WTC11 (cell line): Measurements from ENCODE around the gene ANKS6. TPM values are rescaled to one million over a fixed set of nuclear protein-coding genes. Genes with fewer than 3 reads are reported as not detected.

ENCODE experiments used
- ATAC-seq: fragments of 200-7000 bp; cut with Tn5 transposase; 2 replicates; pipeline ENCODE4 v1.10.0; 2021; ENCODE audit warnings: mild to moderate bottlenecking, moderate library complexity
- CTCF ChIA-PET: fragments of 300-600 bp; sonication (Branson Sonifier 250); formaldehyde crosslinking; loops from one replicate; lab custom pipeline; 2021; ENCODE audit warnings: antibody characterized with exemption; lab: Charles Lee
- POLR2A ChIA-PET: fragments of 350-600 bp; sonication (Branson Sonifier 250); formaldehyde crosslinking; loops from one replicate; lab custom pipeline; 2021; ENCODE audit warnings: antibody characterized with exemption; lab: Charles Lee
- DNase-seq: peaks from one replicate; pipeline ENCODE4 v3.0.0; 2021; ENCODE audit warnings: low spot score
- H3K27ac Mint-ChIP-seq: 2 replicates; pipeline ENCODE4 v1.8.0; 2021; ENCODE audit warnings: mixed read lengths
- H3K27me3 Mint-ChIP-seq: 2 replicates; pipeline ENCODE4 v1.8.0; 2021; ENCODE audit warnings: low read depth, mild to moderate bottlenecking, moderate library complexity, mixed read lengths
- H3K36me3 Mint-ChIP-seq: 2 replicates; pipeline ENCODE4 v1.8.0; 2021; ENCODE audit warnings: mixed read lengths
- H3K4me1 Mint-ChIP-seq: 2 replicates; pipeline ENCODE4 v1.8.0; 2022; ENCODE audit warnings: mixed read lengths
- H3K4me3 Mint-ChIP-seq: 2 replicates; pipeline ENCODE4 v1.8.0; 2021; ENCODE audit warnings: mild to moderate bottlenecking, moderate library complexity, mixed read lengths
- H3K9me3 Mint-ChIP-seq: 2 replicates; pipeline ENCODE4 v1.8.0; 2021; ENCODE audit warnings: mixed read lengths
- AFF4 ChIP-seq: sonication (generic); formaldehyde crosslinking; IDR thresholded peaks from 2 replicates; pipeline ENCODE4 v1.8.1; 2023; ENCODE audit warnings: mild to moderate bottlenecking, missing genetic modification reagents, borderline replicate concordance
- AR ChIP-seq: fragments of 250-450 bp; sonication (Bioruptor Pico); IDR thresholded peaks from 2 replicates; pipeline ENCODE4 v1.9.0; 2021; ENCODE audit warnings: mild to moderate bottlenecking
- ATF2 ChIP-seq: sonication (generic); formaldehyde crosslinking; IDR thresholded peaks from 2 replicates; pipeline ENCODE4 v1.8.1; 2022; ENCODE audit warnings: low read depth, missing genetic modification reagents, borderline replicate concordance
- E2F5 ChIP-seq: sonication (generic); formaldehyde crosslinking; IDR thresholded peaks from 2 replicates; pipeline ENCODE4 v1.8.1; 2022; ENCODE audit warnings: mild to moderate bottlenecking, moderate library complexity, missing genetic modification reagents
- EMX1 ChIP-seq: fragments of 250-450 bp; sonication (Bioruptor Pico); IDR thresholded peaks from 2 replicates; pipeline ENCODE4 v1.8.0; 2021; ENCODE audit warnings: mild to moderate bottlenecking
- ETV6 ChIP-seq: sonication (generic); formaldehyde crosslinking; IDR thresholded peaks from 2 replicates; pipeline ENCODE4 v1.8.1; 2022; ENCODE audit warnings: mild to moderate bottlenecking, missing genetic modification reagents
- FOXJ3 ChIP-seq: sonication (generic); formaldehyde crosslinking; IDR thresholded peaks from 2 replicates; pipeline ENCODE4 v1.9.0; 2021; ENCODE audit warnings: missing genetic modification reagents, mild to moderate bottlenecking, borderline replicate concordance
- FOXP1 ChIP-seq: sonication (generic); formaldehyde crosslinking; IDR thresholded peaks from 2 replicates; pipeline ENCODE4 v1.8.0; 2022; ENCODE audit warnings: missing genetic modification reagents, mild to moderate bottlenecking, moderate library complexity, borderline replicate concordance
- GABPB1 ChIP-seq: sonication (generic); formaldehyde crosslinking; IDR thresholded peaks from 2 replicates; pipeline ENCODE4 v1.8.1; 2023; ENCODE audit warnings: mild to moderate bottlenecking, missing genetic modification reagents
- GRHL2 ChIP-seq: fragments of 250-450 bp; sonication (Bioruptor Pico); IDR thresholded peaks from 2 replicates; pipeline ENCODE4 v1.8.0; 2022; ENCODE audit warnings: mild to moderate bottlenecking, moderate library complexity; ENCODE audit not compliant: insufficient replicate concordance, severe bottlenecking
- HMGA2 ChIP-seq: fragments of 250-450 bp; sonication (Bioruptor Pico); IDR thresholded peaks from 2 replicates; pipeline ENCODE4 v1.4.0; 2021; ENCODE audit warnings: mild to moderate bottlenecking, moderate library complexity
- HMGXB4 ChIP-seq: sonication (generic); formaldehyde crosslinking; IDR thresholded peaks from 2 replicates; pipeline ENCODE4 v1.8.1; 2023; ENCODE audit warnings: mild to moderate bottlenecking, moderate library complexity, missing genetic modification reagents
- NFYB ChIP-seq: sonication (generic); formaldehyde crosslinking; conservative IDR thresholded peaks from 2 replicates; pipeline ENCODE4 v1.8.0; 2022; ENCODE audit warnings: low read depth, missing genetic modification reagents
- NR3C1 ChIP-seq: sonication (generic); formaldehyde crosslinking; conservative IDR thresholded peaks from 2 replicates; pipeline ENCODE4 v1.8.1; 2023; ENCODE audit warnings: low read depth, mild to moderate bottlenecking, missing genetic modification reagents
- SMAD3 ChIP-seq: sonication (generic); formaldehyde crosslinking; IDR thresholded peaks from 2 replicates; pipeline ENCODE4 v1.8.0; 2022; ENCODE audit warnings: missing genetic modification reagents, mild to moderate bottlenecking, borderline replicate concordance
- SP1 ChIP-seq: sonication (generic); formaldehyde crosslinking; conservative IDR thresholded peaks from 2 replicates; pipeline ENCODE4 v1.8.1; 2022; ENCODE audit warnings: missing genetic modification reagents
- ZNF416 ChIP-seq: fragments of 250-450 bp; sonication (Bioruptor Pico); IDR thresholded peaks from 2 replicates; pipeline ENCODE4 v1.9.0; 2021; ENCODE audit warnings: mild to moderate bottlenecking, inconsistent platforms
- ZNF423 ChIP-seq: fragments of 250-450 bp; sonication (Bioruptor Pico); IDR thresholded peaks from 2 replicates; pipeline ENCODE4 v2.1.2; 2022; ENCODE audit warnings: mild to moderate bottlenecking, moderate library complexity
- total RNA-seq: library from RNA; stranded (reverse); gene quantifications from 3 replicates; pipeline ENCODE4 v1.2.3, GENCODE V29; 2021

ANKS6 gene
- total RNA-seq, 1 experiment from 2014 or later, result 65.1 TPM

GRCh38 chr9:98698856-98699255, 97.5 kb downstream of the ANKS6 start:
- H3K27me3 Mint-ChIP-seq, result no peaks in the 10 kb centered on the region; the same call in none of the 2 replicates
- H3K9me3 Mint-ChIP-seq, result peaks cover 10% of the 10 kb centered on the region
- ChIA-PET CTCF (interaction anchor here (1.1 kb wide), 1 partner anchor 161 kb away, joined by 4 read pairs; no protein-coding TSS in a partner anchor), POLR2A (no interaction called here)
- no peak overlapping the region for H3K4me3 Mint-ChIP-seq
- H3K36me3 Mint-ChIP-seq, result no peaks in the 10 kb centered on the region
- H3K4me1 Mint-ChIP-seq, result no peaks in the 10 kb centered on the region
- TF ChIP-seq GABPB1 (CRISPR knock-in tag) (no peak), FOXP1 (CRISPR knock-in tag) (no peak), AFF4 (CRISPR knock-in tag) (no peak), HMGXB4 (no peak), NR3C1 (CRISPR knock-in tag) (no peak), ETV6 (CRISPR knock-in tag) (no peak), ZNF416 (no peak), EMX1 (CRISPR knock-in tag) (no peak), ATF2 (CRISPR knock-in tag) (no peak), FOXJ3 (CRISPR knock-in tag) (no peak), ZNF423 (CRISPR knock-in tag) (no peak), HMGA2 (CRISPR knock-in tag) (no peak)
- H3K27ac Mint-ChIP-seq, result no peak overlapping the region
- DNase-seq (no peak), ATAC-seq (no peak)

GRCh38 chr9:98694943-98695342, 101.4 kb downstream of the ANKS6 start:
- Mint-ChIP-seq H3K4me1 (no peaks in the 10 kb centered on the region), H3K9me3 (no peaks in the 10 kb centered on the region), H3K4me3 (no peak overlapping the region), H3K27ac (no peak overlapping the region), H3K27me3 (no peaks in the 10 kb centered on the region), H3K36me3 (no peaks in the 10 kb centered on the region)
- DNase-seq (no peak), ATAC-seq (no peak)
- ChIA-PET CTCF (no interaction called here), POLR2A (no interaction called here)
- TF ChIP-seq SMAD3 (no peak), NFYB (CRISPR knock-in tag) (no peak), AFF4 (CRISPR knock-in tag) (no peak), GRHL2 (no peak), AR (no peak), E2F5 (CRISPR knock-in tag) (no peak), SP1 (no peak)
